SK-N-SH (cell line): ENCODE measurements around the gene IGSF11.

Experiments
- CHD2 ChIP-seq: fragments of 150-350 bp; IDR thresholded peaks from 2 replicates; pipeline ENCODE4 v1.6.1; 2018; ENCODE audit warnings: low read length; ENCODE audit not compliant: partially characterized antibody
- EP300 ChIP-seq, 2 experiments: IDR thresholded peaks; 2 replicates each; pipeline versions ENCODE4 v1.4.0 to v1.6.1; 2012; ENCODE audit warnings: borderline replicate concordance in 1 of 2, low read depth in 1 of 2, low read length in 1 of 2
- EZH2phosphoT487 ChIP-seq: fragments of 200-600 bp; sonication (generic); IDR thresholded peaks from 2 replicates; pipeline ENCODE4 v1.6.1; 2017; ENCODE audit warnings: low read depth, mixed run types, mild to moderate bottlenecking, antibody characterized with exemption, moderate library complexity, borderline replicate concordance
- NFIC ChIP-seq: IDR thresholded peaks from 2 replicates; pipeline ENCODE4 v1.4.0; 2012; ENCODE audit warnings: borderline replicate concordance
- RAD21 ChIP-seq: IDR thresholded peaks from 2 replicates; pipeline ENCODE4 v1.6.1; 2012; ENCODE audit warnings: mild to moderate bottlenecking, low read length
- TCF12 ChIP-seq: IDR thresholded peaks from 2 replicates; pipeline ENCODE4 v1.4.0; 2012
- TEAD4 ChIP-seq: IDR thresholded peaks from 2 replicates; pipeline ENCODE4 v1.4.0; 2012; ENCODE audit warnings: mild to moderate bottlenecking, borderline replicate concordance; ENCODE audit not compliant: insufficient read depth
- YY1 ChIP-seq: IDR thresholded peaks from 2 replicates; pipeline ENCODE4 v1.4.0; 2012; ENCODE audit warnings: low read depth, mild to moderate bottlenecking
- TF ChIP-seq, protein P1 (sequence below): fragments of 200-600 bp; sonication (generic); IDR thresholded peaks from 2 replicates; pipeline ENCODE4 v1.6.1; 2017; ENCODE audit warnings: antibody characterized with exemption, mild to moderate bottlenecking, moderate library complexity
- TF ChIP-seq, protein P2 (sequence below): IDR thresholded peaks from 2 replicates; pipeline ENCODE4 v1.6.1; 2012; ENCODE audit warnings: mild to moderate bottlenecking, low read depth, low read length, moderate library complexity
- TF ChIP-seq, protein P3 (sequence below): fragments of 150-350 bp; IDR thresholded peaks from 2 replicates; pipeline ENCODE4 v1.6.1; 2017; ENCODE audit warnings: antibody characterized with exemption, low read length, low read depth, borderline replicate concordance
- TF ChIP-seq, protein P4 (sequence below): IDR thresholded peaks from 2 replicates; pipeline ENCODE4 v1.4.0; 2012; ENCODE audit warnings: low read depth, borderline replicate concordance

DNA sequence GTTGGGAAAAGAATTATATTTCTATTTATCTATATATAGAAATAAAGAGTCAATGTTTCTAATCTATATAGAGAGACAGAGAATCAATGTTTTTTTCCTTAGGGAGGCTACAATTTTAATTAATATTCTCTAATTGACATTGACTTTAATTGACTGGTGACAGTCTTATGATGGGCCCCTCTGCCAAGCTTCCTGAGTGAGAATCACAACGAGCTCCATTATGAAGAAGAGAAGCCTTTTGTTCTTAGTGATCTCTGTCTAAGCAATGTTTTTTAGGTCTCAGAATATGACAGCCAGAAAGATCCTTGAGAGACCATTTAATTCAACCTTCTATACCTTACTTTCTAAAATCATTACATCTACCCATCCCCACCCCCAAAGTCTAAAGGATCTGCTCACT is 70.9 kb downstream of the IGSF11 start:
- TF ChIP-seq, protein P1, sequence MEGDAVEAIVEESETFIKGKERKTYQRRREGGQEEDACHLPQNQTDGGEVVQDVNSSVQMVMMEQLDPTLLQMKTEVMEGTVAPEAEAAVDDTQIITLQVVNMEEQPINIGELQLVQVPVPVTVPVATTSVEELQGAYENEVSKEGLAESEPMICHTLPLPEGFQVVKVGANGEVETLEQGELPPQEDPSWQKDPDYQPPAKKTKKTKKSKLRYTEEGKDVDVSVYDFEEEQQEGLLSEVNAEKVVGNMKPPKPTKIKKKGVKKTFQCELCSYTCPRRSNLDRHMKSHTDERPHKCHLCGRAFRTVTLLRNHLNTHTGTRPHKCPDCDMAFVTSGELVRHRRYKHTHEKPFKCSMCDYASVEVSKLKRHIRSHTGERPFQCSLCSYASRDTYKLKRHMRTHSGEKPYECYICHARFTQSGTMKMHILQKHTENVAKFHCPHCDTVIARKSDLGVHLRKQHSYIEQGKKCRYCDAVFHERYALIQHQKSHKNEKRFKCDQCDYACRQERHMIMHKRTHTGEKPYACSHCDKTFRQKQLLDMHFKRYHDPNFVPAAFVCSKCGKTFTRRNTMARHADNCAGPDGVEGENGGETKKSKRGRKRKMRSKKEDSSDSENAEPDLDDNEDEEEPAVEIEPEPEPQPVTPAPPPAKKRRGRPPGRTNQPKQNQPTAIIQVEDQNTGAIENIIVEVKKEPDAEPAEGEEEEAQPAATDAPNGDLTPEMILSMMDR: no peak
- TF ChIP-seq EP300 (IDR thresholded peaks at IDR 0.05; ENCODE audit: borderline replicate concordance in 1 of 2, low read depth in 1 of 2, low read length in 1 of 2): no peak
- TF ChIP-seq CHD2: no peak
- no peak for TF ChIP-seq NFIC
- TF ChIP-seq YY1: no peak
- TF ChIP-seq, protein P2, sequence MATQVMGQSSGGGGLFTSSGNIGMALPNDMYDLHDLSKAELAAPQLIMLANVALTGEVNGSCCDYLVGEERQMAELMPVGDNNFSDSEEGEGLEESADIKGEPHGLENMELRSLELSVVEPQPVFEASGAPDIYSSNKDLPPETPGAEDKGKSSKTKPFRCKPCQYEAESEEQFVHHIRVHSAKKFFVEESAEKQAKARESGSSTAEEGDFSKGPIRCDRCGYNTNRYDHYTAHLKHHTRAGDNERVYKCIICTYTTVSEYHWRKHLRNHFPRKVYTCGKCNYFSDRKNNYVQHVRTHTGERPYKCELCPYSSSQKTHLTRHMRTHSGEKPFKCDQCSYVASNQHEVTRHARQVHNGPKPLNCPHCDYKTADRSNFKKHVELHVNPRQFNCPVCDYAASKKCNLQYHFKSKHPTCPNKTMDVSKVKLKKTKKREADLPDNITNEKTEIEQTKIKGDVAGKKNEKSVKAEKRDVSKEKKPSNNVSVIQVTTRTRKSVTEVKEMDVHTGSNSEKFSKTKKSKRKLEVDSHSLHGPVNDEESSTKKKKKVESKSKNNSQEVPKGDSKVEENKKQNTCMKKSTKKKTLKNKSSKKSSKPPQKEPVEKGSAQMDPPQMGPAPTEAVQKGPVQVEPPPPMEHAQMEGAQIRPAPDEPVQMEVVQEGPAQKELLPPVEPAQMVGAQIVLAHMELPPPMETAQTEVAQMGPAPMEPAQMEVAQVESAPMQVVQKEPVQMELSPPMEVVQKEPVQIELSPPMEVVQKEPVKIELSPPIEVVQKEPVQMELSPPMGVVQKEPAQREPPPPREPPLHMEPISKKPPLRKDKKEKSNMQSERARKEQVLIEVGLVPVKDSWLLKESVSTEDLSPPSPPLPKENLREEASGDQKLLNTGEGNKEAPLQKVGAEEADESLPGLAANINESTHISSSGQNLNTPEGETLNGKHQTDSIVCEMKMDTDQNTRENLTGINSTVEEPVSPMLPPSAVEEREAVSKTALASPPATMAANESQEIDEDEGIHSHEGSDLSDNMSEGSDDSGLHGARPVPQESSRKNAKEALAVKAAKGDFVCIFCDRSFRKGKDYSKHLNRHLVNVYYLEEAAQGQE: no peak
- TF ChIP-seq, protein P3, sequence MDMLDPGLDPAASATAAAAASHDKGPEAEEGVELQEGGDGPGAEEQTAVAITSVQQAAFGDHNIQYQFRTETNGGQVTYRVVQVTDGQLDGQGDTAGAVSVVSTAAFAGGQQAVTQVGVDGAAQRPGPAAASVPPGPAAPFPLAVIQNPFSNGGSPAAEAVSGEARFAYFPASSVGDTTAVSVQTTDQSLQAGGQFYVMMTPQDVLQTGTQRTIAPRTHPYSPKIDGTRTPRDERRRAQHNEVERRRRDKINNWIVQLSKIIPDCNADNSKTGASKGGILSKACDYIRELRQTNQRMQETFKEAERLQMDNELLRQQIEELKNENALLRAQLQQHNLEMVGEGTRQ: no peak
- no peak for TF ChIP-seq TEAD4
- TF ChIP-seq, protein P4, sequence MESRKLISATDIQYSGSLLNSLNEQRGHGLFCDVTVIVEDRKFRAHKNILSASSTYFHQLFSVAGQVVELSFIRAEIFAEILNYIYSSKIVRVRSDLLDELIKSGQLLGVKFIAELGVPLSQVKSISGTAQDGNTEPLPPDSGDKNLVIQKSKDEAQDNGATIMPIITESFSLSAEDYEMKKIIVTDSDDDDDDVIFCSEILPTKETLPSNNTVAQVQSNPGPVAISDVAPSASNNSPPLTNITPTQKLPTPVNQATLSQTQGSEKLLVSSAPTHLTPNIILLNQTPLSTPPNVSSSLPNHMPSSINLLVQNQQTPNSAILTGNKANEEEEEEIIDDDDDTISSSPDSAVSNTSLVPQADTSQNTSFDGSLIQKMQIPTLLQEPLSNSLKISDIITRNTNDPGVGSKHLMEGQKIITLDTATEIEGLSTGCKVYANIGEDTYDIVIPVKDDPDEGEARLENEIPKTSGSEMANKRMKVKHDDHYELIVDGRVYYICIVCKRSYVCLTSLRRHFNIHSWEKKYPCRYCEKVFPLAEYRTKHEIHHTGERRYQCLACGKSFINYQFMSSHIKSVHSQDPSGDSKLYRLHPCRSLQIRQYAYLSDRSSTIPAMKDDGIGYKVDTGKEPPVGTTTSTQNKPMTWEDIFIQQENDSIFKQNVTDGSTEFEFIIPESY: no peak
- no peak for TF ChIP-seq TCF12
- TF ChIP-seq EZH2phosphoT487: no peak
- TF ChIP-seq RAD21: no peak
